H1 (cell line): Measurements from ENCODE around the gene ZNF488. TPM values are rescaled to one million over a fixed set of nuclear protein-coding genes. Genes with fewer than 3 reads are reported as not detected.

Source experiments
- HDAC6 ChIP-seq: IDR thresholded peaks from one replicate; pipeline ENCODE4 v1.7.1; 2012; ENCODE audit warnings: low read depth, mild to moderate bottlenecking, inconsistent platforms, low read length, moderate library complexity
- MAX ChIP-seq: IDR thresholded peaks from 2 replicates; pipeline ENCODE4 v1.6.1; 2012; ENCODE audit warnings: inconsistent platforms
- NANOG ChIP-seq: IDR thresholded peaks from 2 replicates; pipeline ENCODE4 v1.6.1; 2011; ENCODE audit warnings: low read length, low read depth, mild to moderate bottlenecking, inconsistent platforms; ENCODE audit not compliant: insufficient read depth, poor library complexity, severe bottlenecking
- TAF1 ChIP-seq: IDR thresholded peaks from 2 replicates; pipeline ENCODE4 v1.6.1; 2011; ENCODE audit warnings: mild to moderate bottlenecking, low read depth, low read length
- polyA plus RNA-seq, 7 experiments: library from polyadenylated mRNA; depleted of rRNA in 3 of 7; stranded (reverse) in 5 of 7; unstranded in 2 of 7; fragments of >200 nt in 5 of 7; fragments of 200-250 nt in 2 of 7; gene quantifications; 1 replicate in 5 of 7; 2 replicates in 1 of 7; 4 replicates in 1 of 7; pipeline versions ENCODE4 v1.2.1 to v1.2.3, GENCODE V29; 2011 to 2013; ENCODE audit warnings: missing spikeins in 2 of 7, mixed read lengths in 2 of 7
- total RNA-seq: library from RNA; stranded (reverse); fragmentation: NEBNext Ultra II Directional; extraction: Animal tissue kit (Norgen Biotek cat#: 25700); gene quantifications from 2 replicates; pipeline ENCODE4 v1.2.1, GENCODE V29; 2021

ZNF488 gene
- total and polyA plus RNA-seq, 2 of the 8 experiments (the other 6 are each of a cell fraction or from before 2014, with no cell fraction given), result 7.9 to 11.4 TPM

- no peak for TF ChIP-seq MAX
- TF ChIP-seq HDAC6, result no peak
- TF ChIP-seq NANOG, result no peak
- TF ChIP-seq TAF1, result no peak
Measured at GRCh38 chr10:47317251-47317650, 66.8 kb downstream of the ZNF488 start (continued).
